Measurements from ENCODE around the gene TSPEAR.

Gene TSPEAR

GRCh38 chr21:44549525-44550211 lies 161.7 kb downstream of the TSPEAR start:
- Histone ChIP-seq H3K36me3 (no peaks in the 10 kb centered on the region), H3K4me3 (ENCODE audit: low read depth, low read length) (no peak overlapping the region), H3K9me3 (no peaks in the 10 kb centered on the region), H3K4me1 (no peaks in the 10 kb centered on the region), H3K27me3 (peaks cover 47% of the 10 kb centered on the region)
- no peak for DNase-seq
- no peak for TF ChIP-seq CTCF (IDR thresholded peaks at IDR 0.05; ENCODE audit: low read depth, low read length)

GRCh38 chr21:44548922-44549321 lies 162.4 kb downstream of the TSPEAR start:
- Histone ChIP-seq H3K9me3 (no peaks in the 10 kb centered on the region), H3K4me1 (no peaks in the 10 kb centered on the region), H3K4me3 (ENCODE audit: low read depth, low read length) (no peak overlapping the region), H3K36me3 (no peaks in the 10 kb centered on the region), H3K27me3 (peaks cover 40% of the 10 kb centered on the region)
- no peak for TF ChIP-seq CTCF (IDR thresholded peaks at IDR 0.05; ENCODE audit: low read depth, low read length)
- DNase-seq, result no peak

GRCh38 chr21:44548381-44548780 lies 163.0 kb downstream of the TSPEAR start:
- peaks cover 35% of the 10 kb centered on the region for H3K27me3 ChIP-seq
- no peaks in the 10 kb centered on the region for H3K9me3 ChIP-seq
- no peak for TF ChIP-seq CTCF (IDR thresholded peaks at IDR 0.05; ENCODE audit: low read depth, low read length)
- H3K4me1 ChIP-seq, result no peaks in the 10 kb centered on the region
- no peaks in the 10 kb centered on the region for H3K36me3 ChIP-seq
- no peak overlapping the region for H3K4me3 ChIP-seq (ENCODE audit: low read depth, low read length)
- DNase-seq, result no peak

GRCh38 chr21:44547656-44548331 lies 163.6 kb downstream of the TSPEAR start:
- no peaks in the 10 kb centered on the region for H3K36me3 ChIP-seq
- H3K9me3 ChIP-seq, result no peaks in the 10 kb centered on the region
- no peak overlapping the region for H3K4me3 ChIP-seq (ENCODE audit: low read depth, low read length)
- TF ChIP-seq CTCF (IDR thresholded peaks at IDR 0.05; ENCODE audit: low read depth, low read length), result no peak
- H3K27me3 ChIP-seq, result peaks cover 29% of the 10 kb centered on the region
- H3K4me1 ChIP-seq, result no peaks in the 10 kb centered on the region
- no peak for DNase-seq

GRCh38 chr21:44544566-44544965 lies 166.8 kb downstream of the TSPEAR start:
- no peak overlapping the region for H3K4me3 ChIP-seq (ENCODE audit: low read depth, low read length)
- no peaks in the 10 kb centered on the region for H3K4me1 ChIP-seq
- no peak for DNase-seq
- H3K36me3 ChIP-seq, result no peaks in the 10 kb centered on the region
- no peaks in the 10 kb centered on the region for H3K9me3 ChIP-seq
- no peak for TF ChIP-seq CTCF (IDR thresholded peaks at IDR 0.05; ENCODE audit: low read depth, low read length)
- H3K27me3 ChIP-seq, result peaks cover 28% of the 10 kb centered on the region

GRCh38 chr21:44542716-44543115 lies 168.7 kb downstream of the TSPEAR start:
- no peaks in the 10 kb centered on the region for H3K4me1 ChIP-seq
- no peak for DNase-seq
- H3K9me3 ChIP-seq, result no peaks in the 10 kb centered on the region
- no peak overlapping the region for H3K4me3 ChIP-seq (ENCODE audit: low read depth, low read length)
- no peaks in the 10 kb centered on the region for H3K36me3 ChIP-seq
- no peak for TF ChIP-seq CTCF (IDR thresholded peaks at IDR 0.05; ENCODE audit: low read depth, low read length)
- H3K27me3 ChIP-seq, result peaks cover 20% of the 10 kb centered on the region
